Prostate gland (tissue), 2 donors: ENCODE measurements around the gene DYNC1I1. TPM values are rescaled to one million over a fixed set of nuclear protein-coding genes. Genes with fewer than 3 reads are reported as not detected.

Experiments
- DNase-seq: peaks from one replicate; pipeline ENCODE4 v3.0.0-alpha.2; 2019; ENCODE audit warnings: low spot score
- H3K27ac ChIP-seq, 2 donors: fragments of 200-600 bp; sonication (generic); 2 replicates each; pipeline ENCODE4 v1.5.1; 2017 to 2019
- H3K27me3 ChIP-seq: fragments of 200-600 bp; sonication (generic); replicated peaks from 2 replicates; pipeline ENCODE4 v1.5.1; 2019; ENCODE audit not compliant: insufficient read depth
- H3K36me3 ChIP-seq, 2 donors: fragments of 200-600 bp; sonication (generic); 1 replicate in 1 of 2; 2 replicates in 1 of 2; pipeline versions ENCODE4 v1.5.1 to v1.8.1; 2017 to 2019
- H3K4me1 ChIP-seq: fragments of 200-600 bp; sonication (generic); replicated peaks from 2 replicates; pipeline ENCODE4 v1.5.1; 2019
- H3K4me3 ChIP-seq, 2 donors: fragments of 200-600 bp; sonication (generic); 2 replicates each; pipeline ENCODE4 v1.5.1; 2017 to 2019
- H3K9me3 ChIP-seq: fragments of 200-600 bp; sonication (generic); 2 replicates; pipeline ENCODE4 v1.5.1; 2017
- POLR2A ChIP-seq: fragments of 450-650 bp; IDR thresholded peaks from one replicate; pipeline ENCODE4 v1.6.1; 2016; ENCODE audit warnings: antibody characterized with exemption, mild to moderate bottlenecking
- POLR2AphosphoS5 ChIP-seq: sonication (generic); formaldehyde crosslinking; IDR thresholded peaks from one replicate; pipeline ENCODE4 v1.6.1; 2017; ENCODE audit warnings: antibody characterized with exemption
- WGBS: methylation state at CpG from one replicate; pipeline ENCODE4 v1.1.5; 2018; 5-methylcytosine and 5-hydroxymethylcytosine counted together
- intact Hi-C: fragments of 100-400 bp; cut with DNase I; formaldehyde crosslinking; loops from one replicate; pipeline ENCODE4 v1.14.2; 2022
- total RNA-seq, 2 donors: library from RNA; depleted of rRNA; stranded (reverse); fragments of >200 nt; gene quantifications; one replicate each; pipeline ENCODE4 v1.1.0, GENCODE V29; 2016
- TF ChIP-seq, protein P1 (sequence below), 4 experiments: fragments of 200-600 bp in 2 of 4; fragments of 450-650 bp in 2 of 4; sonication (generic) in 2 of 4; IDR thresholded peaks; 1 replicate in 3 of 4; 2 replicates in 1 of 4; pipeline ENCODE4 v1.5.1; 2016 to 2019; ENCODE audit warnings: antibody characterized with exemption in 4 of 4, mild to moderate bottlenecking in 2 of 4, moderate library complexity in 2 of 4

The DYNC1I1 gene
- total RNA-seq, 2 donors from 2014 or later, result 4.4 to 5.1 TPM

DNA sequence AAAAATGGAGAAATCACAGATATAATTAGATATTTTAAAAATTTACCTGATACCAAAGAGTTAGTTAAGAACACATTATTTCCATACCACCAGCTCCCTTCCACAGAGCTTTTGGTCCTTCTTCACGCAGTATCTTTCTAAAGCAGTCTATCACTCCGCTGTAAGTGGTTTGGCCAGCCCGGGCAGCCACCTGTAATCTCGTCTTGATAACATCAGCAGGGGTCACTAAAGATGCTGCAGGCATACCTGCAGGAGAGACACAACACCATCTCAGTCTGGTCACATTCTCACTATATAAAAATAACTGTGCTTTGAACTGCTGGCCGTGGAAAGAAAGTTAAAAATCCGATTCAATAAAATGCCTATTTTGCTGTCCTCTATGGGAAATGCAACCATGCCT, 349.4 kb downstream of the DYNC1I1 start:
- Histone ChIP-seq H3K27me3 (no peaks in the 10 kb centered on the region), H3K9me3 (no peaks in the 10 kb centered on the region), H3K4me1 (no peaks in the 10 kb centered on the region), H3K27ac (no peak overlapping the region), H3K36me3 (no peaks in the 10 kb centered on the region), H3K4me3 (no peak overlapping the region)
- TF ChIP-seq, protein P1, sequence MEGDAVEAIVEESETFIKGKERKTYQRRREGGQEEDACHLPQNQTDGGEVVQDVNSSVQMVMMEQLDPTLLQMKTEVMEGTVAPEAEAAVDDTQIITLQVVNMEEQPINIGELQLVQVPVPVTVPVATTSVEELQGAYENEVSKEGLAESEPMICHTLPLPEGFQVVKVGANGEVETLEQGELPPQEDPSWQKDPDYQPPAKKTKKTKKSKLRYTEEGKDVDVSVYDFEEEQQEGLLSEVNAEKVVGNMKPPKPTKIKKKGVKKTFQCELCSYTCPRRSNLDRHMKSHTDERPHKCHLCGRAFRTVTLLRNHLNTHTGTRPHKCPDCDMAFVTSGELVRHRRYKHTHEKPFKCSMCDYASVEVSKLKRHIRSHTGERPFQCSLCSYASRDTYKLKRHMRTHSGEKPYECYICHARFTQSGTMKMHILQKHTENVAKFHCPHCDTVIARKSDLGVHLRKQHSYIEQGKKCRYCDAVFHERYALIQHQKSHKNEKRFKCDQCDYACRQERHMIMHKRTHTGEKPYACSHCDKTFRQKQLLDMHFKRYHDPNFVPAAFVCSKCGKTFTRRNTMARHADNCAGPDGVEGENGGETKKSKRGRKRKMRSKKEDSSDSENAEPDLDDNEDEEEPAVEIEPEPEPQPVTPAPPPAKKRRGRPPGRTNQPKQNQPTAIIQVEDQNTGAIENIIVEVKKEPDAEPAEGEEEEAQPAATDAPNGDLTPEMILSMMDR (IDR thresholded peaks at IDR 0.05), result no peak
- intact Hi-C loops, result no loop called here
- WGBS, result 86% methylated on average over 6 of the region's 6 CpGs
- no peak for DNase-seq

DNA sequence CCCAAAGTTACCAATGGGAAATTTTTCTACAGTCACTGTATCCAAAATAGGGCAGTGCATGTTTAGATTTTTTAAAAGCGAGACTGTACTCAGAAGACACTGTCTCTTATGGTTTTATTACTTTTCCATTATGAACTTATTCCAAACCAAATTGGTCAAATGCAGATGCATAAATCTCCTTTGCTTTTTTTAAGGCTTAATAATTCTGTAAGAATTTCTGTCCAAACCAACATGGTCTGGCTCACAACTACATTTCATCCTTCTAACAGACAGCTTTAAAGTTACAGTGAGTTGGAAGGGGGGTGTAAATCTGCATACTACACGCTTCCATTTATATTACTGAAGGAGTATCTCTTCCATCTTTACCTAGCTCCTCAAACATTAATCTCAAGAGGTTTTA, 350.4 kb downstream of the DYNC1I1 start:
- 71% methylated on average over 2 of the region's 2 CpGs for WGBS
- Histone ChIP-seq H3K9me3 (no peaks in the 10 kb centered on the region), H3K27me3 (no peaks in the 10 kb centered on the region), H3K27ac (no peak overlapping the region), H3K4me1 (no peaks in the 10 kb centered on the region), H3K36me3 (no peaks in the 10 kb centered on the region), H3K4me3 (no peak overlapping the region)
- intact Hi-C loops, result no loop called here
- TF ChIP-seq, protein P1 (IDR thresholded peaks at IDR 0.05), result no peak
- TF ChIP-seq POLR2A (no peak), POLR2AphosphoS5 (no peak)
- DNase-seq, result no peak

DNA sequence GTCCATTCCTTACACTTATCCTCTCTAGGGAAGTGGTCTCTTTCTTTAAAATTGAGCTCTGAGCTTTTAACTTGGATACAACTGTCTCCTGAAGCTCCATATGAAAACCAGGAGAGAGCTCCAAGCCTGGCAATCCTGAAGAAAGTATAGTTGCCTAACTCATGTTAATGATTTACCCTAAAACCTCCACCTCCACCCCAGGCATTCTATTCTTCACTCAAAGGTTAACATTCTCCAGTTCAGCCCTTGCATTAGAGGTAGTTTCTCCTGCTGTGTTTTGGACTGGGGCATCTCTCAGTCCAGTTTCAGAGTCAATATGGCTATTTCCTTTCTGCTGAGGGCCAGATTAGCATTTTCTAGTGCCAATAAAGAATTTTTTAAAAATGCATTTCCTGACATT, 354.0 kb downstream of the DYNC1I1 start:
- no peak for TF ChIP-seq POLR2AphosphoS5
- TF ChIP-seq, protein P1 (IDR thresholded peaks at IDR 0.05), result no peak
- no peak for TF ChIP-seq POLR2A

DNA sequence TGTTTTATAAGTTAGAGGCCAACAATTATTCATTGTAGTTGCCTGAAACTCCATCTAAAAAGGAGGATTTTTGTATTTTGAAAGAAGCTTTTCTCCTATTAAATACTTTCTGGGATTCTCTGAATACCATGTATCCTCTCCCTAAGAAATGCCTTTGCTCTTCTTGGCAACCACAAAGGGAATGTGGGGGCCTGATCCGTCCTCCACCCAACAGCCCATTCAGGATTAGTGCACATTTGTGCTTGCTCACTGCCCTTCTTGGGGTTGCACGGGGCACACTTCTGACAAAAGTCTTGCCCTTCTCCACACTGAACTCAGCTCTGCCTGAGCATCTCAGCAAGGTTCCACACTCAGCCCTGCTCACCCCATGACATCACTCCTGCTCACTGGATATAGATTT, 355.4 kb downstream of the DYNC1I1 start:
- no peaks in the 10 kb centered on the region for H3K9me3 ChIP-seq
- DNase-seq, result no peak
- TF ChIP-seq, protein P1 (IDR thresholded peaks at IDR 0.05), result no peak
- TF ChIP-seq POLR2A (no peak), POLR2AphosphoS5 (no peak)
- H3K36me3 ChIP-seq, result no peaks in the 10 kb centered on the region
- H3K27me3 ChIP-seq, result no peaks in the 10 kb centered on the region
- 95% methylated on average over 2 of the region's 2 CpGs for WGBS
- H3K4me3 ChIP-seq, result no peak overlapping the region
- intact Hi-C loops, result no loop called here
- H3K27ac ChIP-seq, result no peak overlapping the region
- H3K4me1 ChIP-seq, result no peaks in the 10 kb centered on the region

More for the DNA sequence above, 354.0 kb downstream of the DYNC1I1 start:
- no peaks in the 10 kb centered on the region for H3K27me3 ChIP-seq
- H3K9me3 ChIP-seq, result no peaks in the 10 kb centered on the region
- DNase-seq, result no peak
- H3K4me1 ChIP-seq, result no peaks in the 10 kb centered on the region
- H3K4me3 ChIP-seq, result no peak overlapping the region
- intact Hi-C loops, result no loop called here
- no peaks in the 10 kb centered on the region for H3K36me3 ChIP-seq
- no peak overlapping the region for H3K27ac ChIP-seq

DNA sequence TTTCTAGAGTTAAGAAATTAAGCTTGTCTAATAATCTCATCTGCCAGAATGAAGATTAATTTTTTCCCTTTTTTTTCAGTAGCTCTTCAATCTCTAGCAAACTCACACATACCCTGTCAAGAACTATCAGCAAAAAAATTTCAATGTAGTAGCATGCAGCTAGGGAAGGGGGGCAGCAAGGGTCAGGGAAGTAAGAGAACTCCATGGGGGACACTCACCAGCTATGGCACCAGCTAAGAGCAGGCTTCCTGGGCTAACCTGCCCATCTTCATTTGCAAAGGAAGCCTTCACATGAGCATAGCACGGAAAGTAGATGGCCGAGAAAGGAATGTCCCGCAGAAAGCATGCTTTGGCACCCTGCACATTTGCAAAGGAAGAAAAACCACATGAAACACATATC, 359.2 kb downstream of the DYNC1I1 start:
- Histone ChIP-seq H3K4me3 (no peak overlapping the region), H3K4me1 (no peaks in the 10 kb centered on the region), H3K36me3 (no peaks in the 10 kb centered on the region), H3K9me3 (no peaks in the 10 kb centered on the region), H3K27ac (no peak overlapping the region), H3K27me3 (no peaks in the 10 kb centered on the region)
- DNase-seq, result no peak
- TF ChIP-seq POLR2AphosphoS5, result no peak
- TF ChIP-seq, protein P1 (IDR thresholded peaks at IDR 0.05), result no peak
- TF ChIP-seq POLR2A, result no peak
- 80% methylated on average over 3 of the region's 3 CpGs for WGBS
- intact Hi-C loops, result no loop called here
